PC-3 (cell line): ENCODE results near the gene PLXNC1.

ENCODE experiments used
- CTCF ChIP-seq: fragments of 300-600 bp; sonication (generic); conservative IDR thresholded peaks from 2 replicates; pipeline ENCODE4 v1.5.1; 2017; ENCODE audit warnings: antibody characterized with exemption, low read depth, mild to moderate bottlenecking, low read length
- EZH2 ChIP-seq: fragments of 300-600 bp; sonication (generic); IDR thresholded peaks from one replicate; pipeline ENCODE4 v1.6.1; 2017; ENCODE audit warnings: antibody characterized with exemption, mild to moderate bottlenecking, low read length; ENCODE audit not compliant: unreplicated experiment

GRCh38 chr12:94239332-94239993, 91.1 kb downstream of the PLXNC1 start:
- TF ChIP-seq CTCF (no peak), EZH2 (no peak)
